GM12873 (cell line): ENCODE results near the gene STK11.

Source experiments
- CTCF ChIP-seq: IDR thresholded peaks from 2 replicates; pipeline ENCODE4 v1.5.1; 2012; ENCODE audit warnings: low read depth, mild to moderate bottlenecking, moderate library complexity, low read length, control low read depth; ENCODE audit not compliant: insufficient read depth; ENCODE audit errors: missing control alignments

Gene STK11

GRCh38 chr19:1256646-1257474, 51.3 kb downstream of the STK11 start:
- no peak for TF ChIP-seq CTCF

- TF ChIP-seq CTCF: no peak
Observed at GRCh38 chr19:1257475-1258162, 52.0 kb downstream of the STK11 start.

GRCh38 chr19:1258163-1258492, 52.5 kb downstream of the STK11 start:
- no peak for TF ChIP-seq CTCF

GRCh38 chr19:1258707-1259205, 53.2 kb downstream of the STK11 start:
- TF ChIP-seq CTCF: no peak

- no peak for TF ChIP-seq CTCF
Observed at GRCh38 chr19:1259206-1259875, 53.8 kb downstream of the STK11 start.

- no peak for TF ChIP-seq CTCF
Observed at GRCh38 chr19:1259876-1260748, 54.5 kb downstream of the STK11 start.
